Measurements from ENCODE around the gene HADHA. TPM values are rescaled to one million over a fixed set of nuclear protein-coding genes. Genes with fewer than 3 reads are reported as not detected.

Gene HADHA
- total and polyA plus RNA-seq, 2 donors (not counting 1 experiment from before 2014, with no cell fraction given), result 155 to 162 TPM

- Histone ChIP-seq H3K4me1 (ENCODE audit: control insufficient read depth, extremely low read depth, insufficient read depth, low read length) (peaks cover 4% of the 10 kb centered on the region), H3K36me3 (ENCODE audit: control insufficient read depth, insufficient read depth, low read length) (no peaks in the 10 kb centered on the region), H4K20me1 (ENCODE audit: control insufficient read depth, extremely low read depth, insufficient read depth, low read length) (no peaks in the 10 kb centered on the region), H2AFZ (ENCODE audit: low read length) (no peak overlapping the region), H3K4me2 (ENCODE audit: extremely low read depth, insufficient read depth, low read length) (no peak overlapping the region), H3K79me2 (ENCODE audit: control insufficient read depth, insufficient read depth, low read length) (no peaks in the 10 kb centered on the region), H3K9me3 (ENCODE audit: control insufficient read depth, insufficient read depth, low read depth, low read length) (no peaks in the 10 kb centered on the region), H3K9ac (ENCODE audit: insufficient read depth, low read length) (no peak overlapping the region), H3K27me3 (ENCODE audit: control insufficient read depth, insufficient read depth, low read length) (peaks cover 8% of the 10 kb centered on the region), H3K27ac (ENCODE audit: insufficient read depth, low read length) (no peak overlapping the region), H3K4me3 (replicated peaks in 1 of 4; ENCODE audit: control extremely low read depth in 1 of 4, insufficient read depth in 1 of 4, low read depth in 3 of 4, low read length in 4 of 4) (peak overlapping the region in 1 of 4 experiments; percentile 59)
- TF ChIP-seq, protein P1, sequence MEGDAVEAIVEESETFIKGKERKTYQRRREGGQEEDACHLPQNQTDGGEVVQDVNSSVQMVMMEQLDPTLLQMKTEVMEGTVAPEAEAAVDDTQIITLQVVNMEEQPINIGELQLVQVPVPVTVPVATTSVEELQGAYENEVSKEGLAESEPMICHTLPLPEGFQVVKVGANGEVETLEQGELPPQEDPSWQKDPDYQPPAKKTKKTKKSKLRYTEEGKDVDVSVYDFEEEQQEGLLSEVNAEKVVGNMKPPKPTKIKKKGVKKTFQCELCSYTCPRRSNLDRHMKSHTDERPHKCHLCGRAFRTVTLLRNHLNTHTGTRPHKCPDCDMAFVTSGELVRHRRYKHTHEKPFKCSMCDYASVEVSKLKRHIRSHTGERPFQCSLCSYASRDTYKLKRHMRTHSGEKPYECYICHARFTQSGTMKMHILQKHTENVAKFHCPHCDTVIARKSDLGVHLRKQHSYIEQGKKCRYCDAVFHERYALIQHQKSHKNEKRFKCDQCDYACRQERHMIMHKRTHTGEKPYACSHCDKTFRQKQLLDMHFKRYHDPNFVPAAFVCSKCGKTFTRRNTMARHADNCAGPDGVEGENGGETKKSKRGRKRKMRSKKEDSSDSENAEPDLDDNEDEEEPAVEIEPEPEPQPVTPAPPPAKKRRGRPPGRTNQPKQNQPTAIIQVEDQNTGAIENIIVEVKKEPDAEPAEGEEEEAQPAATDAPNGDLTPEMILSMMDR (conservative IDR thresholded peaks at IDR 0.05 in 1 of 2, IDR thresholded peaks at IDR 0.05 in 1 of 2; ENCODE audit: low read depth in 1 of 2, low read length in 2 of 2), result no peak
- TF ChIP-seq EZH2 (IDR thresholded peaks at IDR 0.05; ENCODE audit: low read length, missing control alignments), result no peak
- no peak for DNase-seq (ENCODE audit: low read depth in 2 of 2)
These were observed 65.0 kb downstream of the HADHA start for GRCh38 chr2:26179446-26179913.

- Histone ChIP-seq H3K9me3 (ENCODE audit: control insufficient read depth, insufficient read depth, low read depth, low read length) (no peaks in the 10 kb centered on the region), H2AFZ (ENCODE audit: low read length) (peak overlapping the region; percentile 61), H4K20me1 (ENCODE audit: control insufficient read depth, extremely low read depth, insufficient read depth, low read length) (no peaks in the 10 kb centered on the region), H3K27ac (ENCODE audit: insufficient read depth, low read length) (no peak overlapping the region), H3K79me2 (ENCODE audit: control insufficient read depth, insufficient read depth, low read length) (no peaks in the 10 kb centered on the region), H3K4me3 (replicated peaks in 1 of 4; ENCODE audit: control extremely low read depth in 1 of 4, insufficient read depth in 1 of 4, low read depth in 3 of 4, low read length in 4 of 4) (peak overlapping the region in 3 of 4 experiments; percentile 23 to 59 (median 43)), H3K36me3 (ENCODE audit: control insufficient read depth, insufficient read depth, low read length) (no peaks in the 10 kb centered on the region), H3K27me3 (ENCODE audit: control insufficient read depth, insufficient read depth, low read length) (peaks cover 13% of the 10 kb centered on the region), H3K9ac (ENCODE audit: insufficient read depth, low read length) (no peak overlapping the region), H3K4me1 (ENCODE audit: control insufficient read depth, extremely low read depth, insufficient read depth, low read length) (peaks cover 4% of the 10 kb centered on the region), H3K4me2 (ENCODE audit: extremely low read depth, insufficient read depth, low read length) (peak overlapping the region; percentile 62)
- no peak for DNase-seq (ENCODE audit: low read depth in 2 of 2)
- no peak for TF ChIP-seq EZH2 (IDR thresholded peaks at IDR 0.05; ENCODE audit: low read length, missing control alignments)
- TF ChIP-seq, protein P1 (conservative IDR thresholded peaks at IDR 0.05 in 1 of 2, IDR thresholded peaks at IDR 0.05 in 1 of 2; ENCODE audit: low read depth in 1 of 2, low read length in 2 of 2), result no peak
These were observed 65.5 kb downstream of the HADHA start for GRCh38 chr2:26178746-26179436.

DNA sequence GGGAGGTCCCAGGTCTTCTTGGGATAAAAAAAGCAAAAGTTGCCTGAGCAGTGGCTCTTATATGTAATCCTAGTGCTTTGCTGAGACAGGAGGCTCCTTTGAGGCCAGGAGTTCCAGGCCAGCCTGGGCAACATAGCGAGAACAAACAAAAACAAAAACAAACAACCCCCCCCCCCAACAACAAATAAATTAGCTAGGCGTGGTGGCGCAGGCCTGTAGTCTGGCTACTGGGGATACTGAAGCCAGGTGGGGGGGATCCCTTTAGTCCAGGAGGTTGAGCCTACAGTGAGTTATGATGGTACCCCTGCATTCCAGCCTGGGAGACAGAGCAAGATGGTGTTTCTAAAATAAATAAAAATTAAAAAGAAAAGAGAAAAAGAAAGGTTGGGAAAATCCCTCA, 66.2 kb downstream of the HADHA start:
- Histone ChIP-seq H3K27me3 (ENCODE audit: control insufficient read depth, insufficient read depth, low read length) (peaks cover 13% of the 10 kb centered on the region), H3K27ac (ENCODE audit: insufficient read depth, low read length) (no peak overlapping the region), H3K4me2 (ENCODE audit: extremely low read depth, insufficient read depth, low read length) (no peak overlapping the region)

More for the DNA sequence above, 66.2 kb downstream of the HADHA start:
- Histone ChIP-seq H3K36me3 (ENCODE audit: control insufficient read depth, insufficient read depth, low read length) (no peaks in the 10 kb centered on the region), H3K9me3 (ENCODE audit: control insufficient read depth, insufficient read depth, low read depth, low read length) (no peaks in the 10 kb centered on the region), H3K4me3 (replicated peaks in 1 of 4; ENCODE audit: control extremely low read depth in 1 of 4, insufficient read depth in 1 of 4, low read depth in 3 of 4, low read length in 4 of 4) (peak overlapping the region in 1 of 4 experiments; percentile 59), H4K20me1 (ENCODE audit: control insufficient read depth, extremely low read depth, insufficient read depth, low read length) (no peaks in the 10 kb centered on the region), H3K79me2 (ENCODE audit: control insufficient read depth, insufficient read depth, low read length) (no peaks in the 10 kb centered on the region), H3K9ac (ENCODE audit: insufficient read depth, low read length) (no peak overlapping the region), H2AFZ (ENCODE audit: low read length) (no peak overlapping the region), H3K4me1 (ENCODE audit: control insufficient read depth, extremely low read depth, insufficient read depth, low read length) (peaks cover 4% of the 10 kb centered on the region)
- TF ChIP-seq, protein P1 (conservative IDR thresholded peaks at IDR 0.05 in 1 of 2, IDR thresholded peaks at IDR 0.05 in 1 of 2; ENCODE audit: low read depth in 1 of 2, low read length in 2 of 2), result no peak
- no peak for TF ChIP-seq EZH2 (IDR thresholded peaks at IDR 0.05; ENCODE audit: low read length, missing control alignments)
- DNase-seq (ENCODE audit: low read depth in 2 of 2), result no peak
